Endothelial cell of umbilical vein (primary cell): ENCODE results near the gene BMERB1. TPM values are rescaled to one million over a fixed set of nuclear protein-coding genes. Genes with fewer than 3 reads are reported as not detected.

Source experiments
- BruUV-seq: library from RNA; stranded (reverse); fragments of 400-500 nt; replicated peaks from 2 replicates; lab custom pipeline; 2021; lab: Mats Ljungman, UMichigan
- CTCF ChIA-PET: fragments of 300-600, 350-600 bp; sonication (Branson Sonifier 250); formaldehyde crosslinking; loops from one replicate; lab custom pipeline; 2021; ENCODE audit warnings: antibody characterized with exemption, inconsistent platforms; lab: Charles Lee
- POLR2A ChIA-PET: fragments of 300-600, 350-600 bp; sonication (Branson Sonifier 250); formaldehyde crosslinking; loops from one replicate; lab custom pipeline; 2021; ENCODE audit warnings: antibody characterized with exemption, inconsistent platforms; lab: Charles Lee
- DNase-seq: peaks from one replicate; pipeline ENCODE4 v3.0.0-alpha.2; 2011; ENCODE audit warnings: low read depth, low spot score
- FAIRE-seq: peaks from 2 replicates; lab custom pipeline; 2011; peaks lifted over from hg19 to GRCh38; lab: Jason Lieb, UNC
- H2AFZ ChIP-seq: 2 replicates; pipeline ENCODE4 v1.6.0; 2012; ENCODE audit warnings: low read depth, low read length, control low read depth, inconsistent platforms
- H3K27ac ChIP-seq: 2 replicates; pipeline ENCODE4 v1.5.1; 2011; ENCODE audit warnings: low read depth, mild to moderate bottlenecking, control low read depth, low read length, moderate library complexity; ENCODE audit not compliant: insufficient read depth
- H3K27me3 ChIP-seq, 2 experiments: 2 replicates each; pipeline versions ENCODE4 v1.6.0 to v1.6.1; 2011; ENCODE audit warnings: low read length in 2 of 2, mixed read lengths in 1 of 2; ENCODE audit not compliant: control insufficient read depth in 2 of 2, insufficient read depth in 2 of 2
- H3K36me3 ChIP-seq, 2 experiments: 2 replicates in 1 of 2; 3 replicates in 1 of 2; pipeline ENCODE4 v1.5.1; 2011; ENCODE audit warnings: low read length in 2 of 2, mild to moderate bottlenecking in 1 of 2, moderate library complexity in 1 of 2; ENCODE audit not compliant: control insufficient read depth in 2 of 2, insufficient read depth in 2 of 2; ENCODE audit errors: extremely low read depth in 1 of 2
- H3K4me1 ChIP-seq: 3 replicates; pipeline ENCODE4 v1.5.1; 2011; ENCODE audit warnings: mild to moderate bottlenecking, low read length; ENCODE audit not compliant: control insufficient read depth, insufficient read depth; ENCODE audit errors: extremely low read depth
- H3K4me2 ChIP-seq: 2 replicates; pipeline ENCODE4 v1.6.1; 2011; ENCODE audit warnings: low read length, control low read depth, mixed read lengths; ENCODE audit not compliant: insufficient read depth
- H3K4me3 ChIP-seq, 3 experiments: fragments of 200-600 bp in 1 of 3; sonication (generic), shearing (Covaris generic) in 1 of 3; replicated peaks in 1 of 3; 2 replicates each; pipeline ENCODE4 v1.5.1; 2011 to 2016; ENCODE audit warnings: control low read depth in 3 of 3, low read length in 3 of 3, mild to moderate bottlenecking in 2 of 3, inconsistent platforms in 1 of 3, low read depth in 1 of 3, moderate library complexity in 1 of 3; ENCODE audit not compliant: insufficient read depth in 1 of 3
- H3K79me2 ChIP-seq: 2 replicates; pipeline ENCODE4 v1.6.0; 2012; ENCODE audit warnings: low read length, inconsistent platforms; ENCODE audit not compliant: control insufficient read depth, insufficient read depth
- H3K9ac ChIP-seq: replicated peaks from 2 replicates; pipeline ENCODE3; 2011; ENCODE audit warnings: low read length, control low read depth; ENCODE audit not compliant: insufficient read depth; ENCODE audit errors: extremely low read depth
- H3K9me1 ChIP-seq: replicated peaks from 3 replicates; pipeline ENCODE4 v1.6.0; 2011; ENCODE audit warnings: mild to moderate bottlenecking, low read length; ENCODE audit not compliant: control insufficient read depth, insufficient read depth; ENCODE audit errors: extremely low read depth
- H3K9me3 ChIP-seq: replicated peaks from 2 replicates; pipeline ENCODE4 v1.5.1; 2012; ENCODE audit warnings: low read length, inconsistent platforms; ENCODE audit not compliant: control insufficient read depth, insufficient read depth
- H4K20me1 ChIP-seq: replicated peaks from 2 replicates; pipeline ENCODE3; 2011; ENCODE audit warnings: mild to moderate bottlenecking, low read length; ENCODE audit not compliant: control insufficient read depth, insufficient read depth; ENCODE audit errors: extremely low read depth
- CTCF ChIP-seq, 2 donors: IDR thresholded peaks; 1 replicate in 1 of 2; 2 replicates in 1 of 2; pipeline ENCODE4 v1.5.1; 2011; ENCODE audit warnings: low read length in 2 of 2, mild to moderate bottlenecking in 2 of 2, moderate library complexity in 2 of 2, control low read depth in 1 of 2, inconsistent platforms in 1 of 2, low read depth in 1 of 2; ENCODE audit not compliant: insufficient read depth in 1 of 2; ENCODE audit errors: extremely low read depth in 1 of 2
- FOS ChIP-seq: IDR thresholded peaks from 2 replicates; pipeline ENCODE4 v1.6.1; 2011; ENCODE audit warnings: mild to moderate bottlenecking, low read length, moderate library complexity, borderline replicate concordance; ENCODE audit not compliant: insufficient read depth
- GATA2 ChIP-seq: IDR thresholded peaks from 2 replicates; pipeline ENCODE4 v1.7.0; 2011; ENCODE audit warnings: low read depth, mild to moderate bottlenecking, moderate library complexity, mixed read lengths, low read length; ENCODE audit not compliant: insufficient read length, insufficient read depth
- JUN ChIP-seq: IDR thresholded peaks from 2 replicates; pipeline ENCODE4 v1.6.1; 2011; ENCODE audit warnings: borderline replicate concordance, low read depth; ENCODE audit not compliant: insufficient read length, insufficient read depth
- MAX ChIP-seq: IDR thresholded peaks from 2 replicates; pipeline ENCODE4 v1.6.1; 2011; ENCODE audit not compliant: insufficient read depth, insufficient read length
- MYC ChIP-seq: IDR thresholded peaks from one replicate; pipeline ENCODE4 v1.6.1; 2011; ENCODE audit warnings: mild to moderate bottlenecking, low read depth, low read length
- POLR2A ChIP-seq: IDR thresholded peaks from 2 replicates; pipeline ENCODE4 v1.6.1; 2012; ENCODE audit warnings: low read depth, mild to moderate bottlenecking, control low read depth, low read length
- dilution Hi-C: fragments of 300-500 bp; cut with MboI; formaldehyde crosslinking; loops from one replicate; pipeline ENCODE4 v1.15.0; 2019; ENCODE audit warnings: low sequenced_read_pairs; ENCODE audit not compliant: extremely low pct_ligation_motif_present
- intact Hi-C: fragments of 100-400 bp; cut with micrococcal nuclease; formaldehyde crosslinking; loops from one replicate; pipeline ENCODE4 v1.10.0; 2022
- polyA plus RNA-seq, 4 experiments: library from polyadenylated mRNA; depleted of rRNA in 3 of 4; stranded (reverse) in 3 of 4; unstranded in 1 of 4; fragments of >200 nt; gene quantifications; 2 replicates each; pipeline versions ENCODE4 v1.2.1 to v1.2.3, GENCODE V29; 2011 to 2012; ENCODE audit warnings: missing spikeins in 1 of 4
- total RNA-seq: library from RNA; stranded (reverse); gene quantifications from 2 replicates; pipeline ENCODE4 v1.2.3, GENCODE V29; 2021

Gene BMERB1
- total and polyA plus RNA-seq, 2 donors (not counting 3 experiments of a cell fraction or from before 2014, with no cell fraction given), result 14.1 to 17.4 TPM

GRCh38 chr16:15538507-15538906 lies 104.1 kb downstream of the BMERB1 start:
- POLR2A ChIA-PET, result no interaction called here
- no peaks in the 10 kb centered on the region for H3K27me3 ChIP-seq
- intact Hi-C loops, result no loop called here
- TF ChIP-seq POLR2A (no peak), MAX (no peak), GATA2 (no peak), JUN (no peak), FOS (no peak), MYC (no peak), CTCF (IDR thresholded peaks at IDR 0.05; ENCODE audit: extremely low read depth in 1 of 2, insufficient read depth in 1 of 2, low read depth in 1 of 2, low read length in 2 of 2) (no peak)
- no peaks in the 10 kb centered on the region for H3K9me1 ChIP-seq
- H4K20me1 ChIP-seq, result no peaks in the 10 kb centered on the region
- H3K79me2 ChIP-seq, result no peaks in the 10 kb centered on the region
- no peak for FAIRE-seq
- H3K9me3 ChIP-seq, result no peaks in the 10 kb centered on the region
- H2AFZ ChIP-seq, result no peak overlapping the region
- CTCF ChIA-PET, result interaction anchor here (1.0 to 1.6 kb wide), 2 partner anchors 12 to 20 kb away, joined by 4 to 7 read pairs; no protein-coding TSS in a partner anchor
- H3K36me3 ChIP-seq, result no peaks in the 10 kb centered on the region
- dilution Hi-C loops, result no loop called here
- H3K9ac ChIP-seq, result no peak overlapping the region
- no peak overlapping the region for H3K4me3 ChIP-seq
- no peak overlapping the region for H3K4me2 ChIP-seq
- no peak overlapping the region for H3K27ac ChIP-seq
- no peak for DNase-seq
- no peaks in the 10 kb centered on the region for H3K4me1 ChIP-seq
- BruUV-seq, result no TSS peak
